Peyer's patch (tissue), 4 donors: ENCODE data around the gene HTT-AS.

Experiments used
- POLR2A ChIP-seq, 2 donors: fragments of 450-650 bp; IDR thresholded peaks; one replicate each; pipeline ENCODE4 v1.5.1; 2017; ENCODE audit warnings: antibody characterized with exemption in 2 of 2, mild to moderate bottlenecking in 2 of 2, moderate library complexity in 2 of 2
- TF ChIP-seq, protein P1 (sequence below), 6 experiments: fragments of 450-650 bp in 4 of 6; fragments of 200-600 bp in 2 of 6; sonication (generic) in 1 of 6; IDR thresholded peaks; one replicate each; pipeline ENCODE4 v1.5.1; 2017 to 2019; ENCODE audit warnings: antibody characterized with exemption in 6 of 6, mild to moderate bottlenecking in 3 of 6, moderate library complexity in 1 of 6

DNA sequence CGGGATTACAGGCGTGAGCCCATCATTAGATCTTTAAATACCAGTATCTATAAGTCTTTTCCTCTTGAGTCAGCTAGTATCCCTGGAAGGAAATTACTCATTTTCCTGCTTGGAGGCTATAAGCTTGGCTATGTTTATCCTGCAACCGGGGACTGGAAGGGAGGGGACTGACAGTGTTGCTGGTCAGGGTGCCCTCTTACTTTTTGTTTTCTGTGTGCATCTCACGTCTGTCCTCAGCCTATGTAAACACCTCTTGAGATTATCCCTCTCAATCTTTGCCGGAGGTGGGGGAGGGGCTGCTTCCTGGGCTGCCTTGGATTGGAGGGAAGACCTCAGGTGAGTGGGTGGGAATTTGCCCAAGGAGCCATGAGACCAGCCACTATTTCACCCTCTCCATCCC lies 37.1 kb upstream of the HTT-AS start:
- TF ChIP-seq POLR2A (IDR thresholded peaks at IDR 0.05), result no peak
- TF ChIP-seq, protein P1, sequence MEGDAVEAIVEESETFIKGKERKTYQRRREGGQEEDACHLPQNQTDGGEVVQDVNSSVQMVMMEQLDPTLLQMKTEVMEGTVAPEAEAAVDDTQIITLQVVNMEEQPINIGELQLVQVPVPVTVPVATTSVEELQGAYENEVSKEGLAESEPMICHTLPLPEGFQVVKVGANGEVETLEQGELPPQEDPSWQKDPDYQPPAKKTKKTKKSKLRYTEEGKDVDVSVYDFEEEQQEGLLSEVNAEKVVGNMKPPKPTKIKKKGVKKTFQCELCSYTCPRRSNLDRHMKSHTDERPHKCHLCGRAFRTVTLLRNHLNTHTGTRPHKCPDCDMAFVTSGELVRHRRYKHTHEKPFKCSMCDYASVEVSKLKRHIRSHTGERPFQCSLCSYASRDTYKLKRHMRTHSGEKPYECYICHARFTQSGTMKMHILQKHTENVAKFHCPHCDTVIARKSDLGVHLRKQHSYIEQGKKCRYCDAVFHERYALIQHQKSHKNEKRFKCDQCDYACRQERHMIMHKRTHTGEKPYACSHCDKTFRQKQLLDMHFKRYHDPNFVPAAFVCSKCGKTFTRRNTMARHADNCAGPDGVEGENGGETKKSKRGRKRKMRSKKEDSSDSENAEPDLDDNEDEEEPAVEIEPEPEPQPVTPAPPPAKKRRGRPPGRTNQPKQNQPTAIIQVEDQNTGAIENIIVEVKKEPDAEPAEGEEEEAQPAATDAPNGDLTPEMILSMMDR (IDR thresholded peaks at IDR 0.05), result no peak
